NCI-H2196 (cell line): Measurements from ENCODE around the gene FANK1.
"Not testable (repeated sequence)": the region's sequence is repeated elsewhere in the genome, so short reads cannot be mapped to it uniquely, and the experiment has no call there.

Experiments
- DNase-seq: peaks from one replicate; lab custom pipeline; 2025; ENCODE audit not compliant: unreplicated experiment; lab: John Stamatoyannopoulos, UW

Gene FANK1

DNA sequence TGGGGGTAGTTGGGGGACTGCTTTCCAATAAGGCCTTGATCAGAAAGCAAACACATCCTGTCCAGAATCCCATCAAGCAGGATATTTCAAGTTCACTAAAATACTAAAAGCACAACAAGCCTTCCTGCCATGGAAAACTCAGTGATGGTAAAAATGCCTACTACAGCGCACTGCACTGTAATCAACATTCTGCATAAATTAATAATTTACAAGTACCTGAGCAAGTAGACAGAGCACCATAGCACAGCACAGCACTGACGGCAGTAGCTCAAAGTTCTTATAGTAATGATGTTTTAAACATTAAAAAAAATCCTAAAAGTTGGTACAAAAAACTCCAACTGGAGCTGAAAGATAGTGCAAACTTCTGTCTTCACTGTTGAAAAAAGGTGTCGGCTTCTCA, 120.5 kb downstream of the FANK1 start:
- DNase-seq: no peak

DNA sequence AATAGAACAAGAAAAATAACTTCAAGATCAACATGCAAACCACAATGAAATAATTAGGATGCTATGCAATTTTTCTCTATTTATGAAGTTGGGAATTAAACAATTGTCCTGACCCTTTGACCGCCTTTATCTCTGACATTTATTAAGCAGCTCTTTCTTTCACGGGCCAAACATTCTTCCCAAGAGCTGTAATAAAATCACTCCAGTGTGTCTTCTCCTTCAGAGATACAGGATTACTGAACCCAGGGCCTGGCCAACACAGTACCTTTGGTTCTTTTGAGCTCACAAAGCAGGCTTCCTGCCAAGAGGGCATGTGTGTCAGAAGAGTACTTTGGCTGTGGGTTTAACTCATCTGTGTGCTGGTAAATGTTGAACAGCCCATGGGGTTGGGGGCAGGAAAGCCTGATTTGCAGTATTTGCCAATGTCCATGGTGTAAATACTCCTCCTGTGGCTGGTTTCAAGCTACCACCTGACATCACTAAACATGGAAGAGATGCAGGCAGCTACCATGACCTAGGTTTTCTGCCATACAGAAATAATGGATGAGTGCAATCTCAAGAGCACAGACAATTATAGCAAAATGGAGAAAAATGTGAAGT, 121.7 kb downstream of the FANK1 start:
- no peak for DNase-seq

DNA sequence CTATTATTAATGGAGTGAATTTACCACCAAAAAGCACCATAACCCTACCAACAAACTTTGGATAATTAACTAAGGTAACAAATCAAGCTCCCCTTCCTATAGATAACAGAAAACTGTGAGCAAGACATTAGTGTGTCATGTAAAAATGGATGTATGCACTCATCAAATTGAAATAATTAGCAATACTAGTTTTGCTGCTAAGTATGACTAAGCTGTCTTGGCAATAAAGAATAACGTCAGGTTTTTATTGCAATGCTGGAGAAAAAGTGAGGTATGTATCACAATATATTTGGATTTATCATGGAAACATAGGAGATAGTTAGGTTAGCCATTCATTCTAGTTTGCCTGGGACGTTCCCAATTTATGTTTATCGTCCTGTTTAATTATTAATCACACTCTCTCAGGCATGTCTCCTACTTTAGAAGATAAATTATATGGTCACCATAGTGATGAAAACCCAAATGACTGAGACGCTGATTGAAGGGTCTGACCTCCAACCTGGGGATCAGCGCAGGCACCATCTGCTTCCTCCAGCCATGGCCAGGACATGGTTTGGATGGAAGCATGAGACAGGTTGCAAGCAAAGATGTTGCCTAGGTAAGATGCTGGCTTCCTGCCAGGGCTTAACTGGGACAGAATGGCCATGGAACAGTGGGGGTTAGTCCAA, 125.6 kb downstream of the FANK1 start:
- DNase-seq: no peak

DNA sequence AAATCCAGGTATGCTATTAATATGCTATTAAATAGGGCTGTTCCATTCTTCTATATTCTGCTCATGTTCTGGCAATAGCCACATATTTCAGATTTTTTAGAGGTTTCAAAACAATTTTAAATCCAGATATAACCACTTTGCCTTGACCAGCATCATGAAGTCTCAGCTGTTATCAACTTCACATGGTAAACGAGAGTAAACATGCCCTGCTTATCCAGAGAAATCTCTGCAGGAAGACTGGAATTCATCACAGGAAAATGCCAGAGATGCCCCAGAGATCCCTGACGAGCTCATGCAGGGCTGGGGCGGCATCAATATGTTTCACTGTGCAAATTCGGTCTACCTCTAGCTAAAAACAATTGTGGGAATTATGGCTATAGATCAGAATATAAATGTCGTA, 126.5 kb downstream of the FANK1 start:
- no peak for DNase-seq

DNA sequence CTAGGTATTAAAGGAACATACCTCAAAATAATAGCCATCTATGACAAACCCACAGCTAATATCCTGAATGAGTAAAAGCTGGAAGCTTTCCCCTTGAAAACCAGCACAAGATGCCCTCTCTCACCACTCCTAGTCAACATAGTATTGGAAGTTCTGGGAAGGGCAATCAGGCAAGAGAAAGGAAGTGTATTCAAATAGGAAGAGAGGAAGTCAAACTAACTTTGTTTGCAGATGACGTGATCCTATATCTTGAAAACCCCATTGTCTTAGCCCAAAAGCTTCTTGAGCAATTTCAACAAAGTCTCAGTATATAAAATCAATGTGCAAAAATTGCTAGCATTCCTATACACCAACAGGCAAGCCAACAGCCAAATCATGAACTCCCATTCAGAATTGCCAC, 131.3 kb downstream of the FANK1 start:
- DNase-seq: no peak

DNA sequence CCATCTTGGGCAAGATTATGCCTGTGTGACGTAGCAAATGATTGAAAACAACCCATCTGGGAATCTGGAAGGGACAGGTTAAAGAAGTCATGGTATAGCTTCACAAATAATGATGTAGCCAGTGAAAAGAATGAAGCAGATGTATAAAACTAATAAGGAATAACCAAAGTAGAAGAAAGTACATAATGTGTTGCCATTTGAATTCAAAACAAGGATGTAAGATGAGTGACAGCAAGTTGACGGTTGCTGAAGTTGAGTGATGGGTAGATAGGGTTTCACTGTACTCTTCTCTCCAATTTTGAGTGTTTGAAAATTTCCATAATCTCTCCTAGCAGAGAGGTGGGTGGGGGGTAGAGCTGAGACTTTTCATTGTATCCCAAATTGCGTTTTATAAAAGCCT, 133.6 kb downstream of the FANK1 start:
- no peak for DNase-seq

DNA sequence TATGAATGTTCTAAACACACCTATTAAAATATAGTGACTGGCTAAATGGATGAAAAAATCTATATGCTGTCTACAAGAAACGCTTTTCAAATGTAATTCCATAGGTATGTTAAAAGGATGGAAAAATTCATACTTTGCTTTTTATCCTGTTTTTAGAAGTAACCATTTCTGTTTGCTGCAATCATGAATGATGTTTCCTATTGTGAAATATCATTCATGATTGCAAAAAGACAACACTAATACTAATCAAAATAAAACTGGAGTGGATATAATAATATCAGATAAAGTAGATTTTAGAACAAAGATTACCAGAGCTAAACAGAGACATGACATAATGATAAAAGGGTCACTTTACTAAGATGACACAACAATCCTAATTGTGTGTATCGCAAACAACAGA, 138.2 kb downstream of the FANK1 start:
- no peak for DNase-seq

DNA sequence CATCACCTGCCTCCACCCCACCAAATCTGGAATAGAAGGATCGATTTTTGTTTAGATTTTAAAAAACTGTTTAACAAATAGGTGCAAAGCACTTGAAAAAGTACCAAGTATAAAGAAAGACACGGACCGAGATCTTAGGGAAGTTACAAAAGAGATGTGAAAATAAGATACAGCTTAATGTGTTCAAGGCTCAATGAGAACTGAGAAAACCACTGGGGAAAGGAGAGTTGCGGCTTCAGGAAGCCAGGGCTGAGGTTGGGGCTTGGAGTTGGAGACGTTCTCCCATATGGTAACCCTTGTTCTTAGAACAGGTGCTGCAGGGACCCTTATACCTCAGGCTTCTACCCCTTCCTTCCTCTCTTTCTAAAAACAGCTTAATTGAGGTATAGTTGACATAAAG, 140.2 kb downstream of the FANK1 start:
- DNase-seq: no peak

DNA sequence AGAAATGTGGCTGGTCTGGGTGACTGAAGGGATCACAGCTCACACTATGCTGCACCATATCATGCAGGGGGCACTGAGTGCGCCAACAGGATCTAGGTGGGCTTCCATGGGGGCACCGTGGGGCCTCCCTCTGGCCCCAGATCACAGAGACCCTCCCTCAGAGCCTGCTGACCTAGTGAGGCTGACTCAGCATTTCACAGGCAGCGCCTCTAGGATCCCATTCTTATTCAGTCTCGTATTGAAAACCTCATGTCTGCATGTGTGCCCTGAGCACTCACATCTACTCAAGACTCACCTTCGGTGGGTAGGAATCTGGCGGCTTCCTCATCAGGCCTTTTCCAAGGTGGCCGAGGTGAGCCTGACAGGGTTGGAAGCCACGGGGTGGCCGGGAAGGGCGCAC, 141.6 kb downstream of the FANK1 start:
- DNase-seq: no peak

DNA sequence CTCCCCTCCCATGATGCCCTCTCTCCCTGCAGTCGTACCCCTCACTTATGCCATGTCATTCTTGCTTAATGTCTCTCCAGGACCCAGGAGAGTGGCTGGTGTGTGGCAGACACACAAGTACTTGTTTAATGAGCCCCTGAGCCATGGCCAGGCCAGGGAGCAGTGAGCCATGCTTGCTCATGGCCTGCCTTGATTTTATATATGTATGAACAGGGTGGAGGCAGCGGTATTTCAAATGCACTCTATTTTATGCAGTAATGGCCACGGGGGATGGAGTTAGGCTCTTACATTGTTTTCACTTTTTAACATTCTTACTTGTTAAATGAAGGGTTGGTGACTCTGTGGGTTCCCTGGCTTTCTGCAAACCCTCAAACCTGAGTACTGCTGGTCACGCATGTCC, 144.8 kb downstream of the FANK1 start:
- DNase-seq: no peak

DNA sequence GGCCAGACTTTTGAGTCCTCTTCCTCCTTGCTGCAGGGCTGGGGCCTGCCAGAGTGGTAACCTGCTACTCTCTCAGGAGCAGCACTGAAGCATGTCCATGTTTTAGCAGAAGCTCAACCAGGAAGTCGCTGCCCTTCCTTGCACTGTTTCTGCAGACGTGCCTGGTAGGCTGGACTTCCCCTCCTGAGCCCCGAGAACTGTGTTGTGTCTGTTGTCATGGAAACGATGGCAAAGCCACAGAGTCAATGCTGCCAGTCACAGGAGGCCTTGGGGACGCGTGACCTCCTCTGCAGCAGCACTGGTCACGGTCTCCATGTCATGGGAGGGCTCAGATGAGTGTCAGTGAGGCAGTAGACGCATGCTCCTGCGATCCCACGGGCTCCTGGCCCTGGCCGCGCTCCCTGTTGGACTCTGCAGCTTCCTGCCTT, 145.5 kb downstream of the FANK1 start:
- DNase-seq: peak; percentile 8

DNA sequence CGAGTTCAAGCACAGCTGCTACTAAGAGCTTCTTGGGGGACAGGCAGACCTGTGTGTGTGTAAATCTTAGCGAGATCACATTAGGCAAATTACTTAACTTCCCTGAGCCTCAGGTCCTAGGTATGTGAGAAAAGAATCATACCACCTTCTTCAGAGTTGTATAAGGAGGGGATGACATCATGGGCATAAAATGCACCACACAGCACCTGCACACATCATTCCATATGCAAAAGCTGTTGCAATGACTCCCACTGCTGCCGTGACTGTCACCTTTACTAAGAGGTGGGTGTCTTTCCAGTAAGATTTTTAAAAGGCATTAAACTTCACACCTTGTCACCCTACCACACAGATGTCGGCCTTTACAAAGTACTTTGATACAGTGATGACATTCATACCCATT, 146.0 kb downstream of the FANK1 start:
- no peak for DNase-seq

DNA sequence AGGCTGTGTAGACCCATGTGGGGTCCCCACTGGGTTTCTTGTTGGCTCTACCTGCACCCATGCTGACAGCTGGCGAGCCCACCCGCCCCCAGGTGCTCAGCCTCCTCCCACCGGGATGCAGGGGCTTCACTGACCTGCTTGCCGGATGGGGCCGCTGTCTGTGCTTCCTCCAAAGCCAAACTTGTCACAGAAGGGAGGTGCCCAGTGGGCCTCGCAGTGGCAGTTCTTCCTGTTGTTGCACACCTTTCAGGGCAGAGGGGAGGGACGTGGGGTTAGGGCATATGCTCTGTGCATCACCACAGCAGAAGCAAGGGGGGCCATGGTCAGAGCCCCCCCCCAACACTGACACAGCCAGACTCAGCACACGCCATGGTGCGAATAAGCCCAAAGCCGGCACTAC, 146.5 kb downstream of the FANK1 start:
- no peak for DNase-seq

DNA sequence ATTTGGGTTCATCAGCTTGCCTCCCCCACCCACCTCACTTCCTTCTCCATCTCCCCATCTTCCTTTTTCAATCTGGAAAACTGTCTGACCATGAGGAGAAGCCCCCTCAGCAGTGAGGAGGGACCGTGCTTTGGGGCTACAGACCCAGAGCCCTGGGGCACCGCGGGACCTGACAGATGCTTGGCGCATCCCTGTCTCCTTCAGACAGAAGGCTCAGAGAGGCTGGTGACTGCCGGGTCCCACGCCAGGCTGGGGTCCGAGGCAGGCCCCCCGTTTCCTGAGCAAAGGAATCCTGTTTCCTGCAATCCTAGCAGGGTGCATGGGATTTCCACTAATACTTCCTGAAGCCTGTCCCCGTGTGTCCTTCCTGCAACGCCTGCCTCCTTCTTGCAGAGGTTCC, 147.0 kb downstream of the FANK1 start:
- DNase-seq: no peak

DNA sequence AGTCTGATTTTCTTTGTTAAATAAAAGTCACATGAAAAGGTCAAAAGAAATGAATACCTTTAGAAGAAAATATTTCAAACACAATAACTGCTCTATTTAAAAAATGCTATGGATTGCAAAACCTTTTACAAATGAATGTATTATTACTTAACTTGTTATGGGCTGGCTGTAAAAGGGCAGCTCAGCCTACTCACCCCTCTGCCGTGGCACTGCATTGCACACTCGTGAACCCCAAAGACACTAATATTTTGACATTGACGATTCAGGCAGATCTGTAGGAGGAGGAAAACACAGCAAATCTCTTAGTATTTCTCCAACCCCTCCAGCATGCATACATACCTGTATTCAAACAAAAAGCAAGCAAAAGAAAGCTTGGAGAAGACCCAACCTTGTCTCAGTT, 149.5 kb downstream of the FANK1 start:
- no peak for DNase-seq

DNA sequence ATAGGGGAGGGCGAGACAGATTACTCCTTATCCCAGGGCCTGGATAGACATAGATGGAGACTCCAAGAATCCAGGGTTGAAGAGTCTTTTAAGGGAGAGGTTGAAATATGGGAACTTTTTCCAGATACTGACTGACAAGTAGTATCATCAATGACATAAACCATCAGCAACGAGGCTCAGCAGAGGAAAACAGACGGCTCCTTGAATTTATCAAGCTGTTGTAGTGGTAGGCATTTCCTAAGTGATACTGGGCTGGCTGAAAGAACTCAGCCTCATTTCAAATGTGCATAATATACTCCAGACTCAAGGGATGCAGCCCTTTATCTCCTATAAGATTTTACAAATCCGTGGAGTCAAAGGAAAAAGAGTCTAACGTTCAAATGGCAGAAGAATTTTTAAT, 150.5 kb downstream of the FANK1 start:
- no peak for DNase-seq

DNA sequence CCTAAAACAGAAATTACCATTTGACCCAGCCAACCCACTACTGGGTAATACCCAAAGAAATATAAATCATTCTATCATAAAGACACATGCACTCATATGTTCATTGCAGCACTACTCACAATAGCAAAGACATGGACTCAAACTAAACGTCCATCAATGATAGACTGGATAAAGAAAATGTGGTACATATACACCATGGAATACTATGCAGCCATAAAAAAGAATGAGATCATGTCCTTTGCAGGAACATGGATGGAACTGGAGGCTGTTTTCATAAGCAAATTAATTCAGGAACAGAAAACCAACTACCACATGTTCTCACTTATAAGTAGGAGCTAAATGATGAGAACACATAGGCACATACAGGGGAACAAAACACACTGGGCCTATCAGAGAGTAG, 151.4 kb downstream of the FANK1 start:
- not testable (repeated sequence) for DNase-seq

DNA sequence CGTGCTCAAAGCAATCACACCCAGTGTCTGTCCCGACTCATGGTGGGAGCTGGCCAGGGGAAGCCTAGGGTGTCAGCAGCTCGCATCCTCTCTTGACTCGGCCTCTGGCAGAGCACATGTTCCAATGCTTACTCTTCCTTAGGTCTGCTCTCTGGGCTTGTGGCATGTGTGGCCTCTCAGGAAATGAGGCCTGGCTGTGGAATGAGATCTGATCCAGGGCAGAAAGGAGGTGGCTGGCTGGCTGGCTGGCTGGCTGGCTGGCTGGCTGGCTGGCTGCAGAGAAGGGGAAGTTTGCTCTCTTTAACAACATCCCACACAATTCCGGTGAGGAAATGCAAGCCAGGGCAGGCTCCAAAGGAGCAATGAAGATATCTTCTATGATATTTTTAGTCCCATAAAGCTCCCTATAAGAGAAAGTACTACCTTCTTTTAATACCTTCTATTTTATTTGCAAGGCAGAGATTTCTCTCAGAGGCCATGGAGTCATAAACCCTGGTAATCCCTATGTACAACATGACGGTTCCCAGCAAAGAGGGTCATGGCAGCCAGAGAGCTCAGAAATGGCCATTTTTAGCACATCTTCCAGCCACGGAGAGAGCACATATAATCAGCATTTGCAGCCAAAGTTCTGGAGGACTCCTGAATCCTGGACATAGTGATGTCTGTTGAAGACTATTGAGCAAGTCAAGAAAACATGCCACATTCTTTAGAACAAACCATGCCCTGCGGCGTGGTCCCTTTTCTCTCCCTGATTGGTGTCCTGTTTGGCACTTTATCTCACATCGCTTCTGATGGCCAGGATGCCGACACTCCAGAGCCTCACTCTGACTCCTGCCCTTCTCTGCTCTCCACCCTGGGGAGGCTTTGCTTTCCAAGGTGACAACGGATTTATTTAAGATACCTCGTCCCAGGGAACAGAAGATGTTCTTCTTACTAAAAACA, 153.7 kb downstream of the FANK1 start:
- DNase-seq: no peak

DNA sequence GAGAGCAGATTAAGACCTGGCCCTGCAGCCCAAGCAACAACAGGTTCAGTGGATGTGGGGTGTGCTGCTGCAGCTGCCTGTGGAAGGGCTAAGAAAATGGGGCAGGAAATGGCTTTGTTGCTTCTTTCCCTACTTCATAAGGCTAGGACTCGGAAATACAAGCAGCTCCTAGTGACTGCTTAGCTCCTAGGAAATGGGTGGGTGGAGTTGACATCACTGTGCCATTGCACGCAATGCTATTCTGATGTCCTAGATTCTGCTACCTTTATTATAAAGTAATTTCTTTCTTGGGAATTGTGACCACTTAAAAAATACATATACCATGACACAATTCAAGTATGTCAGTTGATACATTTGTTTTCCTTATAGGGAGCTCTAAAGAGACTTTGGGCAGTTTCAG, 155.8 kb downstream of the FANK1 start:
- DNase-seq: no peak

DNA sequence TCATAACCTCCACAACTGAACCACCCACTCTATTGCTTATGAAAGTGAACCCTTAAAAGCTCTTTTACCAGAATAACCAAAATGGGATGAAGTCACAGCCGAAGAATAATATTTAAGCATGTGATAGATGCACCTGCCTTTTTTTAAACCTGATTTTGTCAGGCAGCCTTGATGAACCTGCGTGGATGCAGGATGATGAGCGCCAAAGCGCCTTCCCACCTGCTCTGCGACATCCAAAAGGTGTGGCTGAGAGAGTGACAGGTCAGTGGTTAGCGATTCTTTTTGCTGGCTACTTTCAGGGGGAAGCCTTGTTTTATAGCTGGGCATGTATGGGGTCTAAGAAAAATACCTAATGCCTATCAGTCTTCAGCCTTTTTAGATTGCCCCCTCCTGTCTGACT, 157.8 kb downstream of the FANK1 start:
- DNase-seq: no peak

DNA sequence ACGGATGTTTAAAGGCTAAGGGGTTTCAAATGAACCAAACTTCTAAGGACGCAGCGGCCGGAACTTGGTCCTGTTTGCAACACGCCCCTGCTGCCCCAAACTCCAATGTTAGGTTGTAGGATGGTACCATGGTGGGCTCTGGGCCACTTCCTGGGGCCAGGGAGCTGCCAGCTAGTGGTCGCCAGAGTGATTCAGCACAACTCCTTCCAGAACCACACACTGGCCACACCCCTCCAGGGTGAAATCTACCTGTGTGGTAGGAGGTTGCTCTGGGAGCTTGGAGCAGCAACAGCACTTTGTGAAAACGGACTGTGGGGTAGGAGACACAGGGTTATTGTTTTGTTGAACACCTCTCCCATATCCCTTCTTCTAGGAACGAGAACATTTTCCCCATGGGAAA, 161.1 kb downstream of the FANK1 start:
- no peak for DNase-seq

DNA sequence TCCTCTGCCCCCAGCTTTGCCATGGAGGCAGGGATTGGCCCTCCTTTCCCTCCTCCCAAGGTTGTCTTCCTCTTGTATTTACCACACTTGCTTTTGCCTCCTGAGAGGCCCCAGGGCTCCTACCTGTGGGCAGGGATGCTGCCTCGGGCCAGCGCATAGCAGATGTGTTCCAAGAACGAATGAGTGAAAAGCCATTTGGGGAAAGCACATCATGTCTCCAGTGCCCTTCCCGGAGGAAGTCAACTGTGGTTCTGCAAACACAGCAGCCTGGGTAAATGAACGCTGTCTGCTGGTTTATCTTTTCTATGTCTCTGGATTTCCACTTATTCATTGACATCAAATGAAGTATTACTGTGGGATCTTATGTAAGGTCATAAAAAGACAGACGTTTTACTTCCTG, 161.7 kb downstream of the FANK1 start:
- DNase-seq: no peak
